Measurements from ENCODE around the gene GIMAP2. TPM values are rescaled to one million over a fixed set of nuclear protein-coding genes. Genes with fewer than 3 reads are reported as not detected.

Gene GIMAP2
- total RNA-seq, 1 donor from 2014 or later, result not detected

- H3K4me1 Mint-ChIP-seq (ENCODE audit: low read depth, unreplicated experiment), result no peaks in the 10 kb centered on the region
- H3K27ac Mint-ChIP-seq (ENCODE audit: unreplicated experiment), result no peak overlapping the region
- no peaks in the 10 kb centered on the region for H3K36me3 ChIP-seq (ENCODE audit: insufficient read depth, low read length)
- no peaks in the 10 kb centered on the region for H3K79me2 ChIP-seq (ENCODE audit: insufficient read depth, low read length)
- H3K4me3 ChIP-seq (ENCODE audit: insufficient read depth, low read depth, low read length), result no peak overlapping the region
- H3K4me3 Mint-ChIP-seq (ENCODE audit: unreplicated experiment), result no peak overlapping the region
- no peaks in the 10 kb centered on the region for H3K9me3 ChIP-seq (ENCODE audit: insufficient read depth, low read depth, low read length)
- H3K36me3 Mint-ChIP-seq (ENCODE audit: low read depth, unreplicated experiment), result no peaks in the 10 kb centered on the region
- DNase-seq (ENCODE audit: low read depth), result no peak
- no peaks in the 10 kb centered on the region for H4K20me1 ChIP-seq (ENCODE audit: insufficient read depth, low read length)
- no peaks in the 10 kb centered on the region for H3K27me3 ChIP-seq (ENCODE audit: insufficient read depth, low read length)
- FAIRE-seq, result no peak
- no peak overlapping the region for H2AFZ ChIP-seq (ENCODE audit: low read depth, low read length)
- H3K27ac ChIP-seq (ENCODE audit: low read depth, low read length), result no peak overlapping the region
- TF ChIP-seq, protein P1, sequence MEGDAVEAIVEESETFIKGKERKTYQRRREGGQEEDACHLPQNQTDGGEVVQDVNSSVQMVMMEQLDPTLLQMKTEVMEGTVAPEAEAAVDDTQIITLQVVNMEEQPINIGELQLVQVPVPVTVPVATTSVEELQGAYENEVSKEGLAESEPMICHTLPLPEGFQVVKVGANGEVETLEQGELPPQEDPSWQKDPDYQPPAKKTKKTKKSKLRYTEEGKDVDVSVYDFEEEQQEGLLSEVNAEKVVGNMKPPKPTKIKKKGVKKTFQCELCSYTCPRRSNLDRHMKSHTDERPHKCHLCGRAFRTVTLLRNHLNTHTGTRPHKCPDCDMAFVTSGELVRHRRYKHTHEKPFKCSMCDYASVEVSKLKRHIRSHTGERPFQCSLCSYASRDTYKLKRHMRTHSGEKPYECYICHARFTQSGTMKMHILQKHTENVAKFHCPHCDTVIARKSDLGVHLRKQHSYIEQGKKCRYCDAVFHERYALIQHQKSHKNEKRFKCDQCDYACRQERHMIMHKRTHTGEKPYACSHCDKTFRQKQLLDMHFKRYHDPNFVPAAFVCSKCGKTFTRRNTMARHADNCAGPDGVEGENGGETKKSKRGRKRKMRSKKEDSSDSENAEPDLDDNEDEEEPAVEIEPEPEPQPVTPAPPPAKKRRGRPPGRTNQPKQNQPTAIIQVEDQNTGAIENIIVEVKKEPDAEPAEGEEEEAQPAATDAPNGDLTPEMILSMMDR (IDR thresholded peaks at IDR 0.05; ENCODE audit: insufficient read depth, low read depth, low read length), result no peak
- no peak for TF ChIP-seq EZH2 (IDR thresholded peaks at IDR 0.05; ENCODE audit: insufficient read depth, low read length)
- no peaks in the 10 kb centered on the region for H3K27me3 Mint-ChIP-seq (ENCODE audit: low read depth, unreplicated experiment)
- no peaks in the 10 kb centered on the region for H3K4me1 ChIP-seq (ENCODE audit: insufficient read depth, low read length)
- H3K9ac ChIP-seq (ENCODE audit: low read length), result no peak overlapping the region
- peaks cover 6% of the 10 kb centered on the region for H3K9me3 Mint-ChIP-seq (ENCODE audit: unreplicated experiment)
- no peak overlapping the region for H3K4me2 ChIP-seq (ENCODE audit: low read length)
These were observed 37.0 kb upstream of the GIMAP2 start for GRCh38 chr7:150648353-150649079.

GRCh38 chr7:150649080-150649385, 36.5 kb upstream of the GIMAP2 start:
- no peaks in the 10 kb centered on the region for H3K27me3 ChIP-seq (ENCODE audit: insufficient read depth, low read length)
- Mint-ChIP-seq H3K27me3 (ENCODE audit: low read depth, unreplicated experiment) (no peaks in the 10 kb centered on the region), H3K4me3 (ENCODE audit: unreplicated experiment) (no peak overlapping the region), H3K27ac (ENCODE audit: unreplicated experiment) (no peak overlapping the region), H3K36me3 (ENCODE audit: low read depth, unreplicated experiment) (no peaks in the 10 kb centered on the region), H3K9me3 (ENCODE audit: unreplicated experiment) (peaks cover 4% of the 10 kb centered on the region), H3K4me1 (ENCODE audit: low read depth, unreplicated experiment) (no peaks in the 10 kb centered on the region)
- H3K36me3 ChIP-seq (ENCODE audit: insufficient read depth, low read length), result no peaks in the 10 kb centered on the region
- FAIRE-seq, result no peak
- no peaks in the 10 kb centered on the region for H3K4me1 ChIP-seq (ENCODE audit: insufficient read depth, low read length)
- H3K9me3 ChIP-seq (ENCODE audit: insufficient read depth, low read depth, low read length), result no peaks in the 10 kb centered on the region
- no peak for DNase-seq (ENCODE audit: low read depth)
- H4K20me1 ChIP-seq (ENCODE audit: insufficient read depth, low read length), result no peaks in the 10 kb centered on the region
- no peak overlapping the region for H2AFZ ChIP-seq (ENCODE audit: low read depth, low read length)
- no peak overlapping the region for H3K4me3 ChIP-seq (ENCODE audit: insufficient read depth, low read depth, low read length)
- H3K79me2 ChIP-seq (ENCODE audit: insufficient read depth, low read length), result no peaks in the 10 kb centered on the region
- H3K9ac ChIP-seq (ENCODE audit: low read length), result no peak overlapping the region
- no peak overlapping the region for H3K27ac ChIP-seq (ENCODE audit: low read depth, low read length)
- H3K4me2 ChIP-seq (ENCODE audit: low read length), result no peak overlapping the region
- TF ChIP-seq EZH2 (IDR thresholded peaks at IDR 0.05; ENCODE audit: insufficient read depth, low read length), result no peak
- TF ChIP-seq, protein P1 (IDR thresholded peaks at IDR 0.05; ENCODE audit: insufficient read depth, low read depth, low read length), result no peak

GRCh38 chr7:150654692-150655091, 30.8 kb upstream of the GIMAP2 start:
- TF ChIP-seq EZH2 (IDR thresholded peaks at IDR 0.05; ENCODE audit: insufficient read depth, low read length), result no peak
- TF ChIP-seq, protein P1 (IDR thresholded peaks at IDR 0.05; ENCODE audit: insufficient read depth, low read depth, low read length), result no peak
- Histone ChIP-seq H4K20me1 (ENCODE audit: insufficient read depth, low read length) (no peaks in the 10 kb centered on the region), H3K4me2 (ENCODE audit: low read length) (no peak overlapping the region), H3K36me3 (ENCODE audit: insufficient read depth, low read length) (no peaks in the 10 kb centered on the region), H2AFZ (ENCODE audit: low read depth, low read length) (no peak overlapping the region), H3K27me3 (ENCODE audit: insufficient read depth, low read length) (no peaks in the 10 kb centered on the region), H3K4me3 (ENCODE audit: insufficient read depth, low read depth, low read length) (no peak overlapping the region), H3K27ac (ENCODE audit: low read depth, low read length) (no peak overlapping the region), H3K9ac (ENCODE audit: low read length) (no peak overlapping the region), H3K9me3 (ENCODE audit: insufficient read depth, low read depth, low read length) (no peaks in the 10 kb centered on the region), H3K79me2 (ENCODE audit: insufficient read depth, low read length) (no peaks in the 10 kb centered on the region), H3K4me1 (ENCODE audit: insufficient read depth, low read length) (no peaks in the 10 kb centered on the region)
- Mint-ChIP-seq H3K9me3 (ENCODE audit: unreplicated experiment) (peaks cover 1% of the 10 kb centered on the region), H3K27me3 (ENCODE audit: low read depth, unreplicated experiment) (no peaks in the 10 kb centered on the region), H3K36me3 (ENCODE audit: low read depth, unreplicated experiment) (no peaks in the 10 kb centered on the region), H3K4me1 (ENCODE audit: low read depth, unreplicated experiment) (no peaks in the 10 kb centered on the region), H3K4me3 (ENCODE audit: unreplicated experiment) (no peak overlapping the region), H3K27ac (ENCODE audit: unreplicated experiment) (no peak overlapping the region)
- FAIRE-seq (no peak), DNase-seq (ENCODE audit: low read depth) (no peak)

All from astrocyte (in vitro differentiated cells and primary cell).